Skeletal muscle cell (primary cell): ENCODE results near the gene CDON.
"Not testable (repeated sequence)": the region's sequence is repeated elsewhere in the genome, so short reads cannot be mapped to it uniquely, and the experiment has no call there.

Experiments used
- DNase-seq: peaks from one replicate; pipeline ENCODE4 v3.0.0-alpha.2; 2010; ENCODE audit warnings: low read depth
- H3K4me3 ChIP-seq: 2 replicates; pipeline ENCODE4 v1.5.1; 2011; ENCODE audit warnings: low read depth, mild to moderate bottlenecking, control low read depth, low read length, moderate library complexity

CDON gene

DNA sequence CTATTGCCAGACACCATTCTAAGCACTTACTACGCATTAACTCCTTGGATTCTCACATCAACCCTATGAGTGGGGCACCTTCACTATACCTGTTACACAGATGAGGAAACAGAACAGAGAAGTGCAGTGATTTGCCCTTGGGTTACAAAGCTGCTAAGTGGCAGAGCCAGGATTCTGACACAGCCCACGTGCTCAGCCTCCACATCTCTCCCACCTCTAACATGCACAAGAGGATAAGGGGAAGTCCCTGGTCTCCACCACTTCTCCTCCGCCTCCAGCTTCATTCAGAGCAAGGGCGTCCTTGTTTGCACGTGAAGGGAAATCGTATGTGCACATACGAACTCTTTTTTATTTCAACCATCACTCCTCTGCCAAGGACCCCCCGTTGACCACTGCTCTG, 53.7 kb downstream of the CDON start:
- no peak overlapping the region for H3K4me3 ChIP-seq

DNA sequence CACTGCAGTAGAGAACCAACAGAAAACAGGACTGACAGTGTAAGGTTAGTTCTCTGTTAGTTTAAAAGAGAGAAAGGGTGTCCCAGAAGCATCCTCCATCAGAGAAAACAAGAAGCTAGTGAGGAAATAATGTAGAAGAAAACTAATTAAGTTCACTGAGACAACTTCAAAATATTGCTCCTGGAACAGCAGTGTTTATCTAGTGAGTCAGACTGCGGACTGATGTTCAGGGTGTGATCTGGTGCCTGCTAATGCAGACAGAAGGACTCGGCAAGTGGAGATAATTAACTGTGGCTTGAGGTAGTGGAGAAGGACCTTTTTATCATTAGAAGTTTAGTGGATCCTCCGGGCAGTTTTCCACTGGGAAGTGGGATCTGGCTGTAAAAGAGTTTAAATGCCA, 55.4 kb downstream of the CDON start:
- no peak overlapping the region for H3K4me3 ChIP-seq
- DNase-seq: peak; percentile 16

More for the DNA sequence above, 53.7 kb downstream of the CDON start:
- no peak for DNase-seq

DNA sequence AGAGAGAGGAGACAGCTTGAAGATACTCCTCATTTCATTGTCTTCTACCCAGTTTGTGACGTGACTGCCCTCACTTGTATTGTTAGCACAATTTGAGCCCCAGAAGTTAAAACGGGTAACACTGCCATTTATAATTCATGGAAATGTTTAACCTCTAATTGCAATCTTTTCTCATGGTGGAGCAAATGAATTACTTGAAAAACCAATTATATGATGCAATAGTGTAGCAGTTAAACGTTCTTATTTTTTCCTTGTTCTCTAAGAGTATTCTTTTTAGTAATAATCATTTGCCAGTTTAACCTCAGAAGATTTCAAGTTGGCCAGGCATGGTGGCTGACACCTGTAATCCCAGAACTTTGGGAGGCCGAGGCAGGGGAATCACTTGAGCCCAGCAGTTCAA, 56.6 kb downstream of the CDON start:
- DNase-seq: no peak

DNA sequence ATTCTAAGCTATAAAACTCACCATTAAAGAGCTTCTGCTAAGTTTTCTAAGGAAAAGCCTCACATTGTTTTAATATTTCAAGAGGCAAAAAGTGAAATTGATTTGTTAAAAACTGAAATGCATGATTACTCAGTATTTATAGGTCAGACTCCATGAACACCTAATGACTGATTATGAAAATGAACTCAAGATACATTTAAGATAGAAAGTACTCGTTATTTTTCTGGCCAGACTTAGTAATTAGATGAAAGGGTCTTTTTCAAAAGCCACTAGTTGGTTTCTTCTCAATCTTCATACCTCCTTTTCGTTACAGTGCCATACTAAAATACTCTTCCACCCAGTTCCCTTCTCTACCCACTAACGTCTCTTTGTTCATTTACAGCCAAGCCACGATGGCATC, 60.5 kb downstream of the CDON start:
- no peak for DNase-seq

More for the DNA sequence above, 56.6 kb downstream of the CDON start:
- H3K4me3 ChIP-seq: no peak overlapping the region

DNA sequence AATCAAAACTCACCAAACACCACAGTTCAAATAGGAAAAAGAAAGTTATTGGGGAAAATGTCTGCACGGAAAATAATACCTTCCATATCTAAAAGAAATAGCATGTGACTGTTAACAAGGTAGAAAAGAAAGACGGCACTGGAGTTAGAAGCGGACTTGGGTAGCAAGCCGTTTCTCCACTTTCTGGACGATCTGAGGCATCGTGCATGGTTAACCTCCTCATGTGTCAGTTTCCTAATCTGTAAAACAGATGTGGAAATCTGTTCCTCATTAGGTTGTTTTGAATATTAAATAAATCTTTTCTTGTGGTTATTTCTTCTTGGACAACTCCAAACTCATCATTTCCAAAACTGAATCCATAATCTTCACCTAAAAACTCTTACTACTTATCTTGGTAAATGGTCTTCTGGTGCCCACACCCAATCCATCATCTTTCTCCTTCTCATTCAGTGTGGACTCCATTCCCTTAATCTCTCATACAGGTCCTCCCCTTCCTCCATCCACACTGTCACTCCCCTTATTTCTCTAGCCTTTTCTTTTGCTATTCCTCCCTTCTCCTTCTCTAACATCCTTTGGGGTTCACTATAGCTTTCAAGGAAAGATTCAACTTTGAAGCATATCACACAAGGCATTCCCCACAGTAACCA, 63.3 kb downstream of the CDON start:
- DNase-seq: no peak
- H3K4me3 ChIP-seq: no peak overlapping the region

More for the DNA sequence above, 60.5 kb downstream of the CDON start:
- no peak overlapping the region for H3K4me3 ChIP-seq

DNA sequence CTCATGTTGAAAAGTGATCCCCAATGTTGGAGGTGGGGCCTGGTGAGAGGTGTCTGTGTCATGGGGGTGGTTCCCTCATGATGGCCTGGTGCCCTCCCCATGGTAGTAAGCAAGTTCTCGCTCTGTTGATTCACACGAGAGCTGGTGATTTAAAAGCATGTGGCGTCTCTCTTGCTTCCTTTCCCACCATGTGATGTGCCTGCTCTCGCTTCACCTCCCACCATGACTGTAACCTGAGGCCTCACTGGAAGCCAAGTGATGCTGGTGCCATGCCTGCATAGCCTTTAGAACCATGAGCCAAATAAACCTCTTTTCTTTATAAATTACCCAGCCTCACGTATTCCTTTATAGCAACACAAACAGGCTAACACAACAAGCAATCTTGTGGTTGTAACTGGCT, 64.4 kb downstream of the CDON start:
- no peak for DNase-seq
- H3K4me3 ChIP-seq: no peak overlapping the region

DNA sequence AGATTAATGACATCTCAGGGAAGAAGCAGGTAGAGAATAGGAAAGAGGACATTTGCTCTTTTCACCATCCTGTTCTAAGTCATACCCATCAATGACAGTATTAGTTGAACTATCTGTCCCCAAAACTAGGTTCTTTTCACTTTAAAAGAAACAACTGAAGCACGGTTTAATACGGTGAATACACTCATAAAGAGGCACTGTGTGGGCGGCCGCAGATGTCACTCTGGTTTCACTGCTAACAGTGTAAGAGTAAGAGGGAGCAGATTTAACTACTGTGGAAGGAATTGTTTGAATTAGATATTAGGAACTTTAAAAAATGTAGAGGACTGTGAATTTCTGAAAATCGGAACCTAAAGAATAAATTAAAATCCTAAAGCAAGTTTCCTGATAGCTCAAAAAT, 67.4 kb downstream of the CDON start:
- H3K4me3 ChIP-seq: no peak overlapping the region
- DNase-seq: no peak

DNA sequence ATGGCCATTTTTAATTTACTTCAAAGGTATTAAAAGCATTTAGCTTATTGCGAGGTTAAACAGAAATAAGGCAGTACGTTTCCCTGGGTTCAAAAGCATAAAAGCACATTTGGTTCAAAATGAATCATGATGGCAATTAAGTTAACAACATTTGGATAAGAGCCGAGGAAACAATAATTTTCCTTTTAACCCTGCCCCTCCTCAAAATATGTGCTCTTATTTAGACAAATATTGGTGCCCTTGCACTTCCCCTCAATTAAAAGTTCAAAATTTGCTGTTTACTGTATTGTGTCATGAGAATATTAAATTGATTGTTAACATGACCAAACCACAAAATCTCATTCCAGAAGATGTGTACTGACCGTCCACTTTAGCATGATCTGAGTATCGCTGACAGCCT, 68.2 kb downstream of the CDON start:
- H3K4me3 ChIP-seq: no peak overlapping the region
- no peak for DNase-seq

DNA sequence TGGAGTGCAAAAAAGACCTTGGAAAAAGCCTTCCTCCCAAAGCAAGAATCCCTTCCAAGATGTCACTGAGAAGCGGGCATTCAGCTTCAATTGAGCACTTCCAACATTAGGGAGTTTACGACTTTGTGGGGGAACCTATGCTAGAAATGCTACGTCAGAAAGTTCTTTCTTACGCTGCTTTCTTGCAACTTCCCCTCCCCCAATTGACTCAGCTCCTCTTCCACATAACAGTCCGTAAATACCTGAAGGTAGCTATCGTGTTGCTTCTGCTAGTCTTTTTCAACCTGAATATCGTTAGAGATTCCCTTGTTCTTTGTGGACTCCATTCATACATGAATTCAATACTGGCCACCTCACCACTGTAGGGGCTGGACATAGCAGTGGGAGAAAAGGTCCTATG, 69.8 kb downstream of the CDON start:
- DNase-seq: no peak
- H3K4me3 ChIP-seq: no peak overlapping the region

DNA sequence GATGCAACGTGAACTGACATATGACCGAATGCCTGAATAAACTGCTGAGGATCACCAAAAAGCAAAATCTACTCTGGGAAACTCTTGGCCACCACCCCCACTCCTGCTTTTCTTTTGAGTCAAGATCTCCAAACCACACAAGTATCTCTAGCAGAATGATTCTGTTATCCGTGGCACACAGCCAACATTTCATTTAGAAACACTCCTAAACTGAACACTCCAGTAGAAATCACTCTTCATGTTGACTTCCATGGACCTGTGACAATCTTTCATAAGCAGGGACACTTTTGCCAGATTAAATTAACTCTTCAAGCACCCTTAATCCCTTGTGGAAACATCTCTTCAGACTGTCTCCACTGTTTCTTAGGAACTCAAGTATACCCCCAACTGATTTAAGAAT, 72.4 kb downstream of the CDON start:
- H3K4me3 ChIP-seq: no peak overlapping the region
- peak; percentile 60 for DNase-seq

DNA sequence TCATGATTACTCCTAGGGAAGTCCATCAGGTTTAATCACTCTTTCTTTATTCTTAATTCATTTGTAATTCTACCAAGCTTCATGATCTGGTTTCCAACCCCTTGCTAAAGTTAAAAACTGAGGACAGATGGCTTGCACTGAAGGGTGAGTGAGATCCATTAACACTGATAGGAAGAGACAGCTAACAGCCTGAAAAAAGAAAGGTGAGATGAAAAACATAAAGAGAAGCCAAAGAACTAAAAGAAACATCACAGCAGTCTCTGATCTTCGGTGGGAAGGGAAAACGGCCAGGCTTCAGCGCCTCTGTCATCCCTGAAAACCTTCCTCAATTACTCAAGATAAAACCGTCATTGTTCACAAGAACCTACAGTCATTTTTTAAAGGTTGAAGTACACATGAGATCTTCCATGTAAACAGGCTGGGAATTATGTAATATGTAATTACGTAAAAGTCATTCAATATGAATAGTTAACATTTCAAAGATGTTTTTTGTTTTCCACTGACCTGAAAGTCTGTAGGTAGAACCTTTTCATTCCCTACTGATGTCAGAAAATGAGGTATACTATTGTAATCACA, 75.5 kb downstream of the CDON start:
- H3K4me3 ChIP-seq: no peak overlapping the region
- DNase-seq: no peak

DNA sequence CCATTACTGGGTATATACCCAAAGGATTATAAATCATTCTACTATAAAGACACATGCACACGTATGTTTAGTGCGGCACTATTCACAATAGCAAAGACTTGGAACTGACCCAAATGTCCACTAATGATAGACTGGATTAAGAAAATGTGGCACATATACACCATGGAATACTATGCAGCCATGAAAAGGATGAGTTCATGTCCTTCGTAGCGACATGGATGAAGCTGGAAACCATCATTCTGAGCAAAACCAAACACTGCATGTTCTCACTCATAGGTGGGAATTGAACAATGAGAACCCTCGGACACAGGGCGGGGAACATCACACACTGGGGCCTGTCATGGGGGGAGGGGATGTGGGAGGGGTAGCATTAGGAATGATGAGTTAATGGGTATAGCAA, 76.7 kb downstream of the CDON start:
- not testable (repeated sequence) for H3K4me3 ChIP-seq, DNase-seq

DNA sequence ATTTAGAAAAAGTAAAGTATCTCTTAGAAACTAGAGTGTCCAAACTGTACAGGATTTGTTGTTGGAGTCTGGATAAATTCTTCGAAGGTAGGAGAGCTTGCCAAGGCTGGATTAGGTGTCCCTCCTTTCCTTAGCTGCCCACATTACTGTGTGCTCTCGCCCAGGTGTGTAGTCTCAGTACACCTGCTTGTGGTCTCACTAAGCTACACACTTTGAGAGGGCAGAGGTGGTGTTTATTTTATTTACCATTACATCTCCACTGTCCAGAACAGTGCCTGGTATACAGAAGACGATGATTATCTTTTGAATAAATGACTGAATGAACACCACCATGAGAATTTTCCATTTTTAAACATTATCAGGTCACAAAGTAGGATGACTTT, 80.3 kb downstream of the CDON start:
- DNase-seq: no peak
- no peak overlapping the region for H3K4me3 ChIP-seq

DNA sequence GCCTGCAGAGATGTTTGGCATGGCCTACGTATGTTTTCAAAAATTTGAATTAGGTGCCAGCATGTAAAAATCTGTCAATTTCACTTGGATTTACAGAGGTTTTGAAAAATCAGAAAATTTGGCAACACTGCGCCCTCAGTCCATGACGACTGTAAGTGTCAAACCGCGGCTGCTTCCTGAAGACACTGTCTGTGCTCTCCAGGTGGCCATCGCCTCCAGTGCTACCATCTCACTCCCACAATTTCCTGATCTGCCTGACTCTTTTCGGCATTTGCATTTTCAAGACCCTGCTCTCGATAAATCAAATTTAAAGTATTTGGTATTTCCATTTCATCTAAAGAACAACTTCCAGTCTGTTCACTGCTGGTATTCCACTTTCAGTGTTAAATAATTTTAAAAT, 82.2 kb downstream of the CDON start:
- H3K4me3 ChIP-seq: no peak overlapping the region
- no peak for DNase-seq

DNA sequence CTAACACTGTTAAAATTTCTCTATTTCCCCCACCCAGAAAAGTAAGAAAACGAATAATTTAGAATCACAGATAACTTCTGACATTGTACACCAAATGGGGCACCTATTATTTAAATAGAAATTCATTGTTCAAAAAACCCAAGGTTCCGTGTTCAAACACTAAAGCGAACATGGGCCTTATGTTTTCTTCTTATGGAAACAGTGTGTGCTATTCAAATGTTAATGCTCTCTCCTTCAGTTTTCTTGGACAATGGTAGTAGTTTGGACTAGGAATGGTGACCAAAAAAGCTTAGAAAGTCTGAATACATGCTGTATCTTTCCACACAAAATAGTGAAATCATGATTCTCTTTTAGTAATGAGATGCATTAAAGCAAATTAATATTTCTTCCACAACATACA, 83.2 kb downstream of the CDON start:
- no peak for DNase-seq

DNA sequence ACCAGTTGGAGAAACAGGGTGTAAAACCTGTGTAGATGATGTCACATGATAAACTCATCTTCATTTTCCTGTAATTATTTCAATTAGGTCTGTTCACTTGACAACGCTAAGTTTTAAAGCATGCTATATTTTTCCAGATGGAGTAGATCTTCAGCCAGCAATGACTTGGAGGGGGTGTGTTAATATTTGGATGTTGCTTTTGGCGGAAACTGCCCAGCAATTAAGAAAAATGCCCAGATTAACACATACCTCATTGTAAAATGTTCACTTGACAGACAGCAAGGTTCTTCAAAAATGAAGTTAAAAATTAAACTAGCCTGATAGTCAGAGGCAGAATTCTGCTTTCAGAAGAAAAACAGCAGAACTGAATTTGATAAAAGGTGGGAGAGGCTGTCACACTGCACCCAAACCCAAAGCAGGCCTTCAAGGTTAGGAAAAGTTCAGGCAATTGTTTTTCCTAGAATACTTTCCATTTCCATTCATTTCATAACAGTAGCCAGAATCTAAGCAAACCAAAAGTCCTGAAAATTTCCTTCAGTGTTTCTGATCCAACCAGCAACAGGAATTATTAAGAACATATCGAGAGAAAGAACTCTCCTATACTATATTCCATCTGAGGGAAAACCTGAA, 83.8 kb downstream of the CDON start:
- DNase-seq: no peak
- no peak overlapping the region for H3K4me3 ChIP-seq

More for the DNA sequence above, 83.2 kb downstream of the CDON start:
- H3K4me3 ChIP-seq: no peak overlapping the region

DNA sequence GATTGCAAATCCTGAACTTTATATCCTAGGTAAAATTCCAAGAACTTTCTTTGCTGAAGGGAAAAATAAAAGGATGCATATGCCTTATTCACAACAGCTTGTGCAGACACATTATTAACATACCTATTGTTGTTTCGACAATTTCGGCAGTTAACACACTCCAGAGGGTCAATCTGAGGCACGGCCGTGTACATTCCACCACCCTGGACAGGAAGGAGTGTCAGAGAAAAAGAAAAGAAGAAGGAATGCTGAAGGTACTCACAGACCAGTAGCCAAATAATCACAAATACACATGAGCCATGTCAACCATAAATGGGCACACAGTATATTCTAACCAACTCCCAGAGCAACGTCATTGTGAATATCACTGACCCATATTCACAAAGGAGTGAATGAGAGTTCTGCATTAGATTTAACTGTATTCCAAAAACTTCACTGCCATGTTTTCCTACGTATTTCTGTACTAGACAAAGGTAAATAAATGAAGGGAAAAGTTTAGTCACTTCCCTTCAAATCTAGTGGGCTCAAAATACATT, 84.4 kb downstream of the CDON start:
- no peak overlapping the region for H3K4me3 ChIP-seq
- no peak for DNase-seq

DNA sequence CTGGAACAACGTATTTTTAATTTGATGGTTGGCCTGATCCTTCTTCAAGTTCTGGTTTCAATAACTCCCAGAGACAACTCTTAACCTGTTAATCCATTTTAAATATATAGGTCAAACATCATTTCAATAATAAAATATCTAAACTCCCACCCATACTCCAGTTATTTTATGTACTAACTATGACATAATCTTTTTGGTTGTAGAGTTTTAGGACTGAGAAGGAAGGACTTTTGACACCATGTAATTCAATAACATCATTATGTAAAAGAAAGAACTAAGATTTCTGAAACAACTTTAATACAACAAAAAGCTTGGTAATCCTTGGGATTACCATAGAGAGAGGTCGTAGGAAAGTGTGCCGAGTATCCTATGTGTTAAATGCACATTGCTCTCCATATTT, 85.3 kb downstream of the CDON start:
- no peak overlapping the region for H3K4me3 ChIP-seq
- DNase-seq: no peak

DNA sequence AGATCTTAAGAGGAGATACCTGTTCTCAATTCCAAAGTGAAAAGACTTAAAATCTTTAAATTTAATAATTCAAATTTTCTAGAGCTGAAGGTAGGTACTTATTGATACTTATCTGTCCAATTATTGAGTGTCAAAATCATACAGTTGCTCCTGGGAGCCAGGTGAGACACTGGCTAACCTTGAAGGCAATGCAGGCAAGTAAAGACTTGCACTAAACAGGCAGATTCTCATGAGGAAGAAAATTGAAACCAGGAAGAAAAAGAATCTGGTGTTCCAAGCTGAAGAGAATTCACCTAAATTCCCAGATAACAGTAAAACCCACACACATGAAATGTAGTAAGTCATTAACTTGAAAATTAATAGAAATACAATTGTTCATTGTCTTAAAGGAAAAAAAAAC, 86.5 kb downstream of the CDON start:
- H3K4me3 ChIP-seq: no peak overlapping the region
- no peak for DNase-seq

DNA sequence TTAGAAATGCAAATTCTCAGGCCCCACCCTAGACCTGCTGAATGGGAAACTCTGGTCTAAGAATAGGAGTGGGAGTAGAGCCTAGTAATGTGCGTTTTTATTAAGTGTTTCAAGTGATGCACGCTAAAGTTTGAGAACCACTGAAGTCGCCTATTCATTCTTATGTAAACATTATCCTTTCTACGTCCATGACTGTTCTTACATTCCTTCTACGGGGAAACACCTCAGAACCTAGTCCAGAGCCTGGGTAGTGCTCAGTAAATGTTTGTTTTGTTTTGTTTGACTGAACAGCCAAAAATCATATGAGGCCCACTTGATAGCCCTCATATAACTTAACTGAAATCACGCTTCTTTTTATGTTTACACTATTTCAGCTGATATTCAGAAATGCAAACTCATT, 87.0 kb downstream of the CDON start:
- no peak for DNase-seq

DNA sequence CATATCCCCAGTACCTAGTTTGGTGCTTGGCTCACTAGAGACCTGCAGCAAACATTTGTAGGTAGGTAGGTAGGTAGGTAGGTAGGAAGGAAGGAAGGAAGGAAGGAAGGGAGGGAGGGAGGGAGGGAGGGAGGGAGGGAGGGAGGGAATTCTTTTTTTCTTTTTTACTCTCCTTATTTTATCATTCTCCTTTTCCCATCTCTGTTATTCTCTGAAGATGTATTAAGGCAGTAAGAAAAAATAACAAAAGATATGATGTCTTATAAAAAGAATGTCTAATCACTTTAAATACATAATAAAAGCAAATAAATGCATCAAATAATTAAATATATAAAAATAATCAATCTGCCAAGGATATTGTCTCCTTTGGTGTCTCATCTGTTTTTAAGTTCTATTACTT, 88.4 kb downstream of the CDON start:
- DNase-seq: no peak
- no peak overlapping the region for H3K4me3 ChIP-seq

More for the DNA sequence above, 87.0 kb downstream of the CDON start:
- H3K4me3 ChIP-seq: no peak overlapping the region
